AG09319 (cell line): ENCODE data around the gene N4BP3.
A peak's percentile ranks its signal among the peaks of the same experiment; 100 is the strongest.
"Not testable (repeated sequence)": the region's sequence is repeated elsewhere in the genome, so short reads cannot be mapped to it uniquely, and the experiment has no call there.

Experiments
- DNase-seq: peaks from one replicate; pipeline ENCODE4 v3.0.0-alpha.2; 2010; ENCODE audit warnings: low read depth; ENCODE audit errors: extremely low read depth
- CTCF ChIP-seq: IDR thresholded peaks from 2 replicates; pipeline ENCODE4 v1.5.1; 2011; ENCODE audit warnings: low read depth, mild to moderate bottlenecking, inconsistent platforms, low read length, moderate library complexity

N4BP3 gene

GRCh38 chr5:178113141-178113787 is at the start of gene N4BP3:
Gene N4BP3 (plus strand): TSS chr5:178113532. CDS start chr5:178119584, 6,052 bp downstream.
- TF ChIP-seq CTCF, result no peak
- no peak for DNase-seq

- no peak for DNase-seq
- no peak for TF ChIP-seq CTCF
Observed at GRCh38 chr5:178067755-178068154, 45.6 kb upstream of the N4BP3 start.

GRCh38 chr5:178068293-178068692 is 45.0 kb upstream of the N4BP3 start:
- no peak for DNase-seq
- no peak for TF ChIP-seq CTCF

GRCh38 chr5:178069909-178070308 is 43.4 kb upstream of the N4BP3 start:
- DNase-seq, result no peak
- TF ChIP-seq CTCF, result peak; percentile 18

- DNase-seq, result no peak
- TF ChIP-seq CTCF, result no peak
Observed at GRCh38 chr5:178071108-178071507, 42.2 kb upstream of the N4BP3 start.

- no peak for DNase-seq
- TF ChIP-seq CTCF, result no peak
Observed at GRCh38 chr5:178072749-178073148, 40.6 kb upstream of the N4BP3 start.

GRCh38 chr5:178074266-178074952 is 38.9 kb upstream of the N4BP3 start:
- TF ChIP-seq CTCF, result peak; percentile 9
- DNase-seq, result no peak

GRCh38 chr5:178076965-178077364 is 36.4 kb upstream of the N4BP3 start:
- DNase-seq, result not testable (repeated sequence)
